SKM-1 (cell line): Measurements from ENCODE around the gene SHROOM2.

Experiments
- DNase-seq: peaks from one replicate; lab custom pipeline; 2025; ENCODE audit not compliant: unreplicated experiment; lab: John Stamatoyannopoulos, UW

Gene SHROOM2

GRCh38 chrX:9997041-9997440 is 210.8 kb downstream of the SHROOM2 start:
- DNase-seq: no peak

- no peak for DNase-seq
These were observed 211.3 kb downstream of the SHROOM2 start for GRCh38 chrX:9997524-9997923.
